ENCODE measurements around the gene SYK. TPM values are rescaled to one million over a fixed set of nuclear protein-coding genes. Genes with fewer than 3 reads are reported as not detected.

Gene SYK
- total RNA-seq, 4 donors from 2014 or later, result 0.53 to 3.3 (median 2.0) TPM

DNA sequence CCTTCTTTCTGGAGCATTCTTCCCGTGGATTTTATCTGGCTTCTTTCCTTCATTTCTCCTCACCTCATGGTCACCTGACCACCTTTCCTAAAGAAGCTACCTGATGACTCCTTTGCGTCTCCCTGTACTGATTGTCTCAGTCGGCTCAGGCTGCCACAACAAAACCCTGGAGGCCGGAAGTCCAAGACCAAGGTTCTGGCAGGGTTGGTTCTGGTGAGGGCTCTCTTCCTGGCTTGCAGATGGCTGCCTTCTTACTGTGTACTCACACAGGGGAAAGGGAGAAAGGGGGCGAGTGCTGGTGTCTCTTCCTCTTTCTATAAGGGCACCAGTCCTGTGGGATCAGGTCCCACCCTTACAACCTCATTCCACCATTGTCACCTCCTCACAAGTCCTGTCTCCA lies 140.0 kb downstream of the SYK start:
- no peak for TF ChIP-seq CTCF (IDR thresholded peaks at IDR 0.05 in 4 of 5, conservative IDR thresholded peaks at IDR 0.05 in 1 of 5)
- Histone ChIP-seq H3K27ac (no peak overlapping the region), H3K4me3 (no peak overlapping the region), H3K36me3 (no peaks in the 10 kb centered on the region), H3K27me3 (no peaks in the 10 kb centered on the region), H3K9me3 (no peaks in the 10 kb centered on the region), H3K4me1 (no peaks in the 10 kb centered on the region)
- DNase-seq, result no peak
- intact Hi-C loops (cut with DNase I; ENCODE audit: low total_unique reads) (no loop called here), in situ Hi-C loops (cut with MboI; ENCODE audit: low sequenced_read_pairs in 4 of 4) (no loop called here)
- ATAC-seq, result no peak

DNA sequence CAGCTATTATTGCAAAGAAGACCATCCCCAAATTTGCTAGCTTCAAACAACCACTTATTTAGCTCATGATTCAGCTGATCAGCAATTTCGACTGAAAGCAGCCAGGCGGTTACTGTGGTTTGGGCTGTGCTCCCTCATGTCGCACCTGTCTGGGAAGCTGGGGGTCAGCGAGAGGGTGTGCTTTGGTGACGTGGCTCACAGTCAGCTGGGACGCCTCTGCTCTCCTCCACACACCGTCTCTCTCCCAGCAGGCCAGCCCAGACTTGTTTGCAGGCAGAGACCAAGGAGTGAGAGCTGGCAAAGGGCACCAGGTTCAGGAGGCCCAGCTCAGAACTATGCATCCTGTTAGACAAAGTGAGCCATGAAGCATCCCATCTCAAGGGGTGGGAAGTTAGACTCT lies 140.9 kb downstream of the SYK start:
- in situ Hi-C loops (cut with MboI; ENCODE audit: low sequenced_read_pairs in 4 of 4) (no loop called here), intact Hi-C loops (cut with DNase I; ENCODE audit: low total_unique reads) (no loop called here)
- no peak overlapping the region for H3K27ac ChIP-seq
- TF ChIP-seq POLR2A (IDR thresholded peaks at IDR 0.05) (no peak), CTCF (IDR thresholded peaks at IDR 0.05 in 4 of 5, conservative IDR thresholded peaks at IDR 0.05 in 1 of 5) (no peak)
- H3K27me3 ChIP-seq, result no peaks in the 10 kb centered on the region
- H3K4me1 ChIP-seq, result no peaks in the 10 kb centered on the region
- H3K9me3 ChIP-seq, result no peaks in the 10 kb centered on the region
- H3K4me3 ChIP-seq, result no peak overlapping the region
- DNase-seq, result no peak
- no peaks in the 10 kb centered on the region for H3K36me3 ChIP-seq
- ATAC-seq, result no peak

DNA sequence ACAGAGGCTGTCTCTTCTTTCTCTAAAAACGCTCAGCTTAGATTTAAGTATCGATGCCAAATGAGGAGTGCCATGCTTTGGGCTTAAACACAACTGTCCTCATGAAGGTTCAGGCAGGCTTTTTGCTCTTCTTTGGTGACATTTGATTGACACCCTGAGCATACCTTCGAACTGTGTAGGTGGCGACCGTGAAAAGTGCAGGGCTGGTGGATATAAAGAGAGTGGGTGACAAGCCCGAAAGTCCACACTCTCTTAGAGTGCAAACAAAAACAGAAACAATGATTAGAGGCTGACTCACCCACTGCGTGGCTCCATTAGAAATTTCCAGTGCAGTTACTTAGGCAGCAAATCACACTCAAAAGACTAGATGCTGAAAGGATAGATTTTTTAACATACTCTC lies 141.7 kb downstream of the SYK start:
- in situ Hi-C loops (cut with MboI; ENCODE audit: low sequenced_read_pairs in 4 of 4), result no loop called here

DNA sequence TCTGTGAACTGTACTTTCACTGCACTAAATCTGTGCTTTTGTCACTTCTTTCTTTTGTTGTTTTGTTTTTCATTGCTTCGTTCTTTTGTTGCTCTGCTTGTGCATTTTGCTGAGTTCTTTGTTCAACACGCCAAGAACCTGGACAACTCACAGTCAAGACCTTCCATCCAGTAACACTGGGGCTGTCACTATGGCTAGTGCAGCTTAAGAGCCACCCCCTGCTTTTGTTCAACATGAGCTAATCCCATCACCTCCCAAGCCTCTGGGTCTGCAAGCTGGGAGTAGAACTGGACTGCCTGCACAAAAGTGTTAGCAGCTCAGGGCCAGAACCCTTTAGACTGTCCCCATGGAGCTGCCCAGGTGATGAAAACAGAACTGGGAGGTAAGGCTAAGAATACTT lies 143.7 kb downstream of the SYK start:
- in situ Hi-C loops (cut with MboI; ENCODE audit: low sequenced_read_pairs in 4 of 4), result no loop called here

More for the DNA sequence above, 141.7 kb downstream of the SYK start:
- Histone ChIP-seq H3K27ac (no peak overlapping the region), H3K4me3 (no peak overlapping the region), H3K36me3 (no peaks in the 10 kb centered on the region), H3K4me1 (no peaks in the 10 kb centered on the region), H3K27me3 (no peaks in the 10 kb centered on the region), H3K9me3 (no peaks in the 10 kb centered on the region)
- intact Hi-C loops (cut with DNase I; ENCODE audit: low total_unique reads), result no loop called here
- no peak for TF ChIP-seq POLR2A (IDR thresholded peaks at IDR 0.05)
- TF ChIP-seq CTCF (IDR thresholded peaks at IDR 0.05 in 4 of 5, conservative IDR thresholded peaks at IDR 0.05 in 1 of 5), result no peak
- ATAC-seq (no peak), DNase-seq (no peak)

More for the DNA sequence above, 143.7 kb downstream of the SYK start:
- no peaks in the 10 kb centered on the region for H3K36me3 ChIP-seq
- no peaks in the 10 kb centered on the region for H3K9me3 ChIP-seq
- TF ChIP-seq CTCF (IDR thresholded peaks at IDR 0.05 in 4 of 5, conservative IDR thresholded peaks at IDR 0.05 in 1 of 5) (no peak), POLR2A (IDR thresholded peaks at IDR 0.05) (no peak)
- intact Hi-C loops (cut with DNase I; ENCODE audit: low total_unique reads), result no loop called here
- H3K4me1 ChIP-seq, result no peaks in the 10 kb centered on the region
- H3K27ac ChIP-seq, result no peak overlapping the region
- ATAC-seq (no peak), DNase-seq (no peak)
- no peak overlapping the region for H3K4me3 ChIP-seq
- H3K27me3 ChIP-seq, result no peaks in the 10 kb centered on the region
